MG63 (cell line): ENCODE data around the gene FAM174B. TPM values are rescaled to one million over a fixed set of nuclear protein-coding genes. Genes with fewer than 3 reads are reported as not detected.

Experiments
- DNase-seq: peaks from one replicate; pipeline ENCODE4 v3.0.0-alpha.2; 2020
- H3K27me3 ChIP-seq: fragments of 250-450 bp; sonication (Bioruptor Pico); 2 replicates; pipeline ENCODE4 v1.5.1; 2020; ENCODE audit warnings: mild to moderate bottlenecking, moderate library complexity
- H3K36me3 ChIP-seq: fragments of 250-450 bp; sonication (Bioruptor Pico); 2 replicates; pipeline ENCODE4 v1.5.1; 2020; ENCODE audit warnings: mild to moderate bottlenecking, moderate library complexity
- H3K4me3 ChIP-seq: fragments of 250-450 bp; sonication (Bioruptor Pico); 2 replicates; pipeline ENCODE4 v1.5.1; 2020; ENCODE audit warnings: mild to moderate bottlenecking, moderate library complexity
- H3K9me3 ChIP-seq: fragments of 250-450 bp; sonication (Bioruptor Pico); 2 replicates; pipeline ENCODE4 v1.5.1; 2020; ENCODE audit warnings: mild to moderate bottlenecking, moderate library complexity
- total RNA-seq: library from RNA; depleted of rRNA; stranded (reverse); fragments of >200 nt; shearing (Covaris generic); gene quantifications from 2 replicates; pipeline ENCODE4 v1.2.3, GENCODE V29; 2014; ENCODE audit warnings: low replicate concordance

Gene FAM174B
- total RNA-seq, 1 experiment from 2014 or later = 5.5 TPM

GRCh38 chr15:92603743-92604470, 51.7 kb downstream of the FAM174B start:
- no peak overlapping the region for H3K4me3 ChIP-seq
- no peaks in the 10 kb centered on the region for H3K36me3 ChIP-seq
- peak; percentile 19 for DNase-seq
- no peaks in the 10 kb centered on the region for H3K9me3 ChIP-seq
- no peaks in the 10 kb centered on the region for H3K27me3 ChIP-seq

DNA sequence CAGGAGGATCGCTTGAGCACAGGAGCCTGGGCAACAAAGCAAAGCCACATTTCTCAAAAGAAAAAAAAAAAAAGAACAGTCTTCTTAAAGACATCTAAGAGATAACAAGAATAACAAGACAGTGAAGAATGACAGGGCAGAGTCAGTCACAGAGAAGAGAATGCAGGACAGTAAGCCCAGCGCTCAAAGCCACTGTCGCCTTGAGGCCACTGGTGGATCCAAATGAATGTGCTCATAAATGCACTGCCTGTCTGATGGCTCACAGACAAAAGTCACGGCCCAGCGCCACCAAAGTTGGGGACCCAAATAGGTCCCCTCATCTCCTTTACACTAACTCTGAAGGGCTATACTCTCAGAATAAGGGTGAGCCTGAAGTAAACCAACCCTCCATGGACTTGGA, 52.3 kb downstream of the FAM174B start:
- no peaks in the 10 kb centered on the region for H3K36me3 ChIP-seq
- H3K27me3 ChIP-seq = no peaks in the 10 kb centered on the region
- no peak overlapping the region for H3K4me3 ChIP-seq
- DNase-seq = no peak
- H3K9me3 ChIP-seq = no peaks in the 10 kb centered on the region

- DNase-seq = no peak
- Histone ChIP-seq H3K9me3 (no peaks in the 10 kb centered on the region), H3K4me3 (no peak overlapping the region), H3K36me3 (no peaks in the 10 kb centered on the region), H3K27me3 (no peaks in the 10 kb centered on the region)
Observed at GRCh38 chr15:92602267-92602593, 53.3 kb downstream of the FAM174B start.

DNA sequence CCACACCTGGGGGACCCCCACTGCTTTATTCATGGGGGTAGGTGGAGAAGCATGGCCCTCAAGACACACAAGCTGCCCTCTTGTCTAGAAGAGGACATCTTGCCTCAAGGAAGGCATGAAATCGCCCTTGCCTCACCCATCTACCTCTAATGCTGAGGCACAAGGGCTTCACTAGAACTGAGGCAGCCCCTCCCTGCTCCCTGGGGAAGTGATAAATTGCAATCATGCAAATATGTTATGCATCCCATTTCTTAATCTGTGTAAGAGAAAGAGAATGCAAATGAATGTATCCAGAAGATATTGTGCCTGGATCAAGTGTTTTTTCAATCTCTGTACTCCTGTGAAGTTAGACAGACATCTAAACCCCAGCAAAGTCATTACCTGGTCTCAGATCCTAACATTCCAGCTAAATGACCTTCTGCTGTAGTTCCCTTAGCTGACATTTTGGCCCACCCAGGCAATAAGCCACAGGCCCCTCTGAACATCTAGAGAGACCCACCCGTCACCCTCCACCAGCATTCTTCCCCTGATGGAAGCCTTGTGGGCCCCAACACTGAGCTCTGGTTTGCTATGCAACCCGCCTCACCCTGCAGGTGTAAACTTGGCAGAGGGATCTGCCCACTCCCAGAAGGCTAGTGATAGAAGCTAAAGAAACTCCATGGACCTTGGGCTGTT, 53.8 kb downstream of the FAM174B start:
- no peaks in the 10 kb centered on the region for H3K36me3 ChIP-seq
- no peak for DNase-seq
- H3K27me3 ChIP-seq = no peaks in the 10 kb centered on the region
- no peaks in the 10 kb centered on the region for H3K9me3 ChIP-seq
- H3K4me3 ChIP-seq = no peak overlapping the region

DNA sequence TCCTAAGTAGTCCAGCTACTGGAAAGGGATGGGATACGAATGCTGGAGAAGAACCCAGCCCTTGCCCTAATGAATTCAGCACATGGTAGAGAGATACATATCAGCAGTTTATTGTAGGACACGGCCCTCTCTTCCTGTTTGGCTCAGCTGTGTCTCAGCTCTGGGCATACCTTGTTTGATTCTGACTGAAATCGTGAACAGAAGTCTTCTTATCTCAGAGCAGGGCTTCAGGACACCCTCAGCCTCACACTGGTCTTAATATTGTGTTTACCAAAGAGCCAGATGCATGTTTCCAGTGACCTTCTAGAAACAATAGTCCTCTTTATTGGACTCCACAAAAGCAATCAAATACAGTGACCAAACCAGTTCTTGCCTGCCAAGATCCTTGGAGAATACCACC, 54.7 kb downstream of the FAM174B start:
- Histone ChIP-seq H3K4me3 (no peak overlapping the region), H3K36me3 (no peaks in the 10 kb centered on the region), H3K27me3 (no peaks in the 10 kb centered on the region), H3K9me3 (no peaks in the 10 kb centered on the region)
- DNase-seq = no peak

DNA sequence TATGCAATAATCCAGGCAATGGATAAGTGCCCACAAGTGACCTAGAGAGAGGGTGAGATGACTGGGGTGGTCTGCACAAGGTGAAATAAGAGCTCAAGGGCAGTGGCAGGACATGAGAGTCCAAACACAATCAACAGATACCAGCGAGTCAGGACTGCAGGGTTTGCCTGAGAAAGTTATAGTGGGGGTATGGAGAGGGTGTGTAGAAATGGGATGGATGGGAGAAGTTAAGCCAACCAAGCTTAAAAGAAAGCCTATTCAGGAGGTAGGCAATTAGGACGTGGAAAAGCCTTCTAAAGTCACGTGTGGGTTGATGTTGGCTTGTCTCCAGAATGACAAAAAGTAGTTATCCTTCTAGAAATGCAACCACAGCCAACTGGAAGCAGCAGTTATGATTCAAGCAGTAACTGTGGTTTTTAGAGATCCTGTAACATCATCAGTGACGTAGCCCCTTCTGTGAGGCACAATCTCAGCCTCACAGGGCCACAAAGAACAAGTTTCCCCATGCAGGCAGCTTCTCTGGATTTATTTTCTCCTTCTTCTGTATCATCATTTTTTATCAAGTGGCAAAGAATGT, 56.1 kb downstream of the FAM174B start:
- no peak for DNase-seq

DNA sequence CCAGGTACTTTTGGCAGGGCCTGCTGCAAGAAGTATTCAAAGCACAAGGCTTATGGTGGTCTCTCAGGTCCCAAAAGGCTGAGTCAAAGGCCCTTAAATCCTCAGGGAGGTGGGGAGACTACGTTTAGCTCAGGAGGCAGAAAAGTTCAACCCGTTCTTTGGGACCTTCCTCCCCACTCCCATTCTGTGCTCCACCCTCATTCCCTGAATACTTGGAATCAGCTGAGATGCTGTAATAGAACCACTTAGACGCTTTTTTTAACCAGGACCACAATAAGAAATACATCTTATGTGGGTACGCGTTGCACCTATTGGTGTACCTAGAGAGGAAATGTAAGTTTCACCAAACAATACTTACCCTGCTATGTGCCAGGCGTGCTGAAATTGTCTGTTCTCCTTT, 58.0 kb downstream of the FAM174B start:
- DNase-seq = no peak
- H3K36me3 ChIP-seq = no peaks in the 10 kb centered on the region
- H3K4me3 ChIP-seq = no peak overlapping the region
- H3K27me3 ChIP-seq = no peaks in the 10 kb centered on the region
- H3K9me3 ChIP-seq = no peaks in the 10 kb centered on the region

More for the DNA sequence above, 56.1 kb downstream of the FAM174B start:
- H3K36me3 ChIP-seq = no peaks in the 10 kb centered on the region
- no peak overlapping the region for H3K4me3 ChIP-seq
- no peaks in the 10 kb centered on the region for H3K27me3 ChIP-seq
- no peaks in the 10 kb centered on the region for H3K9me3 ChIP-seq

DNA sequence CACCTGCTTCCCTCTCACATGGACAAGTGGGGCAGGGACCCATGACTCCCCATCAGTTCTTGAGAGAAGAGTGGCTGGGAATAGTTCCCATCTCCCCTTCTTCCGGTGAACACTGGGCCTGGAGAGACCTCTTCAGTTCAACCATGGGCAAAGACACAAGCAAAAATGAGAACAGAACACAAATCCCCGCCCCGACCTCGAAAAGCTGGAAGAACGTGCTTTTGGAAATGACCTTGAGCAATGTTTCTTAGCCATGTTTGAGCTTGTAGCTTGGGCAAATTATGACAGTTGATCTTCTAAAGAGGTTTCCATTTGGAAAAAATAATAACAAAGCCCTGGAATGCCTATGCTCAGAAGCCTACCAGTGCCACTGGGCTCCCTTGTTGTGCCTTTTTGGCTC, 59.0 kb downstream of the FAM174B start:
- Histone ChIP-seq H3K9me3 (no peaks in the 10 kb centered on the region), H3K36me3 (no peaks in the 10 kb centered on the region), H3K27me3 (no peaks in the 10 kb centered on the region), H3K4me3 (no peak overlapping the region)
- no peak for DNase-seq

GRCh38 chr15:92595506-92596381, 59.8 kb downstream of the FAM174B start:
- DNase-seq = no peak
- H3K4me3 ChIP-seq = no peak overlapping the region
- no peaks in the 10 kb centered on the region for H3K9me3 ChIP-seq
- H3K27me3 ChIP-seq = no peaks in the 10 kb centered on the region
- no peaks in the 10 kb centered on the region for H3K36me3 ChIP-seq

DNA sequence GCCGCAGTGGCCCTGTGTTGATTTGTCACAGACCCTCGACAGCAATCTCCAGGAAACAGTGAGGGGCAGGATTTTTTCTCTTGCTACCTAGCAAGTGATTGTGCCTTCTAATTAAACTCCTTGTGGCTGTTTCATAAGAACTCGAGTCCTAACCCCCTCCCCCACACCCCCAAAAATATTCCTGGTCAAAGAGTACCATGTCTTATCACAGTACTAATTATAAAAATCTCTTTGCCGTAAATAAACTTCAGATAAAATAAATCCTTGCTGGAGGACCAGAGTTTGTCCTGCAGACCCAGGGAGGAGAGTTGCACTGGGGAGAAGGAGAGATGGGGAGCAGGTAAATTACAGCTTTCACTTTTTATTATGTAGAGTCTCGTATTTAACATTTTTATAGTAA, 64.3 kb downstream of the FAM174B start:
- no peaks in the 10 kb centered on the region for H3K27me3 ChIP-seq
- no peak for DNase-seq
- no peaks in the 10 kb centered on the region for H3K36me3 ChIP-seq
- H3K4me3 ChIP-seq = no peak overlapping the region
- H3K9me3 ChIP-seq = no peaks in the 10 kb centered on the region

GRCh38 chr15:92586966-92587365, 68.6 kb downstream of the FAM174B start:
- no peak for DNase-seq
- no peaks in the 10 kb centered on the region for H3K9me3 ChIP-seq

DNA sequence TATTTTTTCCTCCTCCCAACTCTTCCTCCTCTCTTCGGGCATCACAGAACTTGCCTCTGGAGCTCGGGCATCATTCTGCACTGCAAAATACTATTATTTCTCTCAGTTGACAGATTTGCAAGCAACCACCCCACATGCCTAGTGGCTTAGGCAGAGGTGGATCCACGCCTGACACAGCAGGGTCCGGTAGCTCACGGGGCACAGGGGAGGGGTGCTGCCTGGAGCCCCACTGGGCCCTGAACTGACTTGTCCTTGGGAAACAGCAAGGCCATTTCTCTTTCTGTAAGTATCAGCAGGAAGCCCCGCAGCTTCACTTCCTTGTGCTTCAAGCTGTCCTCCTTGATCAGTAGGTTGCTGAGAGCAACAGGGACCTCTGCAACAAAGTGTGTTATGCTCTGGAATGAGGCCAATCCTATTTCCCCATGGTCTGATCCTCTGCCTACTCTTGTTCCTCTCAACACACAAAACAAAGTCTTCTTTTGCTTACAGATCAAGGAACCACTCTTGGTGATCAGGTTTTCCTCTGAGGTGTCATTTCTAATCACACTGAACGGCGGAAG, 69.1 kb downstream of the FAM174B start:
- no peaks in the 10 kb centered on the region for H3K27me3 ChIP-seq
- DNase-seq = no peak
- H3K4me3 ChIP-seq = no peak overlapping the region
- no peaks in the 10 kb centered on the region for H3K9me3 ChIP-seq
- H3K36me3 ChIP-seq = no peaks in the 10 kb centered on the region

More at GRCh38 chr15:92586966-92587365, 68.6 kb downstream of the FAM174B start:
- Histone ChIP-seq H3K27me3 (no peaks in the 10 kb centered on the region), H3K36me3 (no peaks in the 10 kb centered on the region), H3K4me3 (no peak overlapping the region)

DNA sequence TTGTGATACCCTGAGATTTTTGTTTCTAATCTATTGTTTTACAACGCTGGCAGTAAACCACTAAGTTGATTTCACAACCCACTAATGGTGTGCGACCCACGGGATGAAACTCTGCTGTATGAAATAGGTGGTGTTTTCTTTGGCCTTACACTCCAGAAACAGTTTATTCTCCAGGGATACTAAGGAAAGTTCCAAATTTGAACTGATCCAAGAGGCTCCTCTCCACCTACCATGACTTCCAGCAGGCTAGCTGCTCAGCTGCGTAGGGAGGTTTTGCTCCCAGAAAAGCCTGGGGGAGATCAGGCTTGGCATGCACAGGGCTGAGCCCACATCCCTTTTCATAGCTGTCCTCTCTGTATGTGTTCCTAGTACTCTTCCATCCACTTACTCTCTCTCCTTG, 71.5 kb downstream of the FAM174B start:
- no peaks in the 10 kb centered on the region for H3K36me3 ChIP-seq
- DNase-seq = no peak
- no peaks in the 10 kb centered on the region for H3K9me3 ChIP-seq
- no peaks in the 10 kb centered on the region for H3K27me3 ChIP-seq
- no peak overlapping the region for H3K4me3 ChIP-seq

DNA sequence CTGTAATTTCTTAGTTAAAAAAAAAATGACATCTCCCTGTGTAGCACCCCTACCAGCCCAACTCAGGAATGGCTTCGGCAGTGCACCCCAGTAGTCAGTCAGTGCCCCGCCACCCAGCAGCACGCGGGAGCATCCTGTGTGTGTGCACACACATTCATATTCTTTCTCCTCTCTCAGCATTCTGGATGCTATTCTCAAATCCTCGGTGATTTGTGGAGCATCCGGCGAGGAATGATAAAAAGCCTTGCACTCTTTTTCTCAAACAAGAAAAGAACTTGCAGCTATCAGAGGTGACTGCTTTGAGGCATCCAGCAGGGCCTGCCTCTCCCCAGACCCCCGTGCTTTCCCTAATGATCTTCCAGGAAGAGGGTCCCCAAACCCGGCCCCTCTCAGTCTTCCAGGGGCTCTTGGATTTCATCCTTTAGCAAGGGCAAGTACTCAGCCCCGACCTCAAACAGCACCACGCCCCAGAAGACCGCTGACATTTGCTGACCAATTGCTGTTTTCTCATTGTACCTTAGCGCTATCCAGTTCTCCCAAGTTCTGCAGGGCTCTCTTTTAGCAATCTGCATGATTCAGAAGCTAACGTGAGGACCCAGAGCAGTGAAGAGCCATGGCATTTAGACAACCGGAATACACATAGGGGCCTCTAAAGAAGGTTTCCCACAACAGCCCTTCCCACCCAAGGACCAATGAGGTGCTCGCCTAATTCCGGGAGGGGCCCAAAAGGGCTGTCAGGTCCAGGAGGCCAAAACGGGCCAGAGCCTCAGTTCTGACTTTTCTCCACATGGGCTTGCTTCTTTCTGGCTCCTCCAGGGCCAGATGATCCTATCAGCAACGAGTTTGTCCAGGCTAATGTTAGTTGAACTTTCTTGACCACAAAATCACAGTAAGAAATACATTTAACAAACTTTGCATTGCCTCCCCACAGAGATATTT, 72.2 kb downstream of the FAM174B start:
- no peaks in the 10 kb centered on the region for H3K9me3 ChIP-seq
- H3K36me3 ChIP-seq = no peaks in the 10 kb centered on the region
- H3K27me3 ChIP-seq = no peaks in the 10 kb centered on the region
- DNase-seq = no peak
- no peak overlapping the region for H3K4me3 ChIP-seq

DNA sequence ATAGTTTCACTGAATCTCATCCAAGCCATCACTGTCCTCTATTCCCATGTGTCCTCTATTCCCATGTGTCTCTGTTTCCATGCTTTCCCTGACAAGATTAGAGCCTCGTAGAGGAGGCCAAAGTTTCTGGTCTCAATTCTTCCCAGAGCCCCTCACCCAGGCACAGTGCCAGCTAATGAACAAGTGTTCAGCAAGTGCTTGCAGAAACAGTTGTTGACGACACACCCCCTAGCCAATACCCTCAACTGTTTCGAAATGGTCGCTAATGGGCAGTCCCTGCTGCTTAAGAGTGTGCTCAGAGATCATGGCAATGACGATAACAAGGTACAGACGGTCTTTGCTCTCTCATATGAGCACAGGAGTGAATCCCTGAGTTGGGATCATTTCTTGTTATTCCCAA, 73.4 kb downstream of the FAM174B start:
- Histone ChIP-seq H3K27me3 (no peaks in the 10 kb centered on the region), H3K9me3 (no peaks in the 10 kb centered on the region), H3K36me3 (no peaks in the 10 kb centered on the region), H3K4me3 (no peak overlapping the region)
- DNase-seq = no peak

GRCh38 chr15:92580933-92581445, 74.6 kb downstream of the FAM174B start:
- Histone ChIP-seq H3K9me3 (no peaks in the 10 kb centered on the region), H3K4me3 (no peak overlapping the region)
- no peak for DNase-seq

More at GRCh38 chr15:92580933-92581445, 74.6 kb downstream of the FAM174B start:
- Histone ChIP-seq H3K36me3 (no peaks in the 10 kb centered on the region), H3K27me3 (no peaks in the 10 kb centered on the region)
